GM23338 (cell line): ENCODE data around the gene THSD8.

Experiments
- EZH2 ChIP-seq: fragments of 200-600 bp; sonication (generic); IDR thresholded peaks from one replicate; pipeline ENCODE4 v1.8.0; 2017; ENCODE audit warnings: antibody characterized with exemption, mild to moderate bottlenecking, low read depth; ENCODE audit not compliant: unreplicated experiment
- EZH2phosphoT487 ChIP-seq: fragments of 200-600 bp; sonication (generic); IDR thresholded peaks from one replicate; pipeline ENCODE4 v1.8.1; 2018; ENCODE audit warnings: antibody characterized with exemption; ENCODE audit not compliant: unreplicated experiment
- POLR2AphosphoS5 ChIP-seq: IDR thresholded peaks from 2 replicates; pipeline ENCODE4 v1.6.1; 2016; ENCODE audit warnings: antibody characterized with exemption, low read depth
- TF ChIP-seq, protein P1 (sequence below), 2 experiments: fragments of 200-600 bp in 1 of 2; sonication (generic) in 1 of 2; conservative IDR thresholded peaks; 2 replicates each; pipeline versions ENCODE4 v1.5.1 to v1.6.1; 2016 to 2017; ENCODE audit warnings: antibody characterized with exemption in 2 of 2, low read depth in 2 of 2, mild to moderate bottlenecking in 2 of 2, moderate library complexity in 1 of 2
- TF ChIP-seq, protein P2 (sequence below): IDR thresholded peaks from one replicate; pipeline ENCODE4 v1.6.1; 2018; ENCODE audit warnings: antibody characterized with exemption; ENCODE audit not compliant: unreplicated experiment

DNA sequence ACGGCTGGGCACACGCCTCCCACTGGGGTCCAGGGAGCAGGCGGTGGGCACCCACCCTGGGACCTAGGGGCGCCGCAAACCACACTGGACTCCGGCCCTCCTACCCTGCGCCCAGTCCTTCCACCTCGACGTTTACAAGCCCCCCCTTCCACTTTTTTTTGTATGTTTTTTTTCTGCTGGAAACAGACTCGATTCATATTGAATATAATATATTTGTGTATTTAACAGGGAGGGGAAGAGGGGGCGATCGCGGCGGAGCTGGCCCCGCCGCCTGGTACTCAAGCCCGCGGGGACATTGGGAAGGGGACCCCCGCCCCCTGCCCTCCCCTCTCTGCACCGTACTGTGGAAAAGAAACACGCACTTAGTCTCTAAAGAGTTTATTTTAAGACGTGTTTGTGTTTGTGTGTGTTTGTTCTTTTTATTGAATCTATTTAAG is 9.0 kb upstream of the THSD8 start:
- TF ChIP-seq EZH2phosphoT487 = no peak
- TF ChIP-seq, protein P1, sequence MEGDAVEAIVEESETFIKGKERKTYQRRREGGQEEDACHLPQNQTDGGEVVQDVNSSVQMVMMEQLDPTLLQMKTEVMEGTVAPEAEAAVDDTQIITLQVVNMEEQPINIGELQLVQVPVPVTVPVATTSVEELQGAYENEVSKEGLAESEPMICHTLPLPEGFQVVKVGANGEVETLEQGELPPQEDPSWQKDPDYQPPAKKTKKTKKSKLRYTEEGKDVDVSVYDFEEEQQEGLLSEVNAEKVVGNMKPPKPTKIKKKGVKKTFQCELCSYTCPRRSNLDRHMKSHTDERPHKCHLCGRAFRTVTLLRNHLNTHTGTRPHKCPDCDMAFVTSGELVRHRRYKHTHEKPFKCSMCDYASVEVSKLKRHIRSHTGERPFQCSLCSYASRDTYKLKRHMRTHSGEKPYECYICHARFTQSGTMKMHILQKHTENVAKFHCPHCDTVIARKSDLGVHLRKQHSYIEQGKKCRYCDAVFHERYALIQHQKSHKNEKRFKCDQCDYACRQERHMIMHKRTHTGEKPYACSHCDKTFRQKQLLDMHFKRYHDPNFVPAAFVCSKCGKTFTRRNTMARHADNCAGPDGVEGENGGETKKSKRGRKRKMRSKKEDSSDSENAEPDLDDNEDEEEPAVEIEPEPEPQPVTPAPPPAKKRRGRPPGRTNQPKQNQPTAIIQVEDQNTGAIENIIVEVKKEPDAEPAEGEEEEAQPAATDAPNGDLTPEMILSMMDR (conservative IDR thresholded peaks at IDR 0.05; ENCODE audit: low read depth in 2 of 2) = no peak
- TF ChIP-seq POLR2AphosphoS5 = no peak
- TF ChIP-seq EZH2 = no peak
- TF ChIP-seq, protein P2, sequence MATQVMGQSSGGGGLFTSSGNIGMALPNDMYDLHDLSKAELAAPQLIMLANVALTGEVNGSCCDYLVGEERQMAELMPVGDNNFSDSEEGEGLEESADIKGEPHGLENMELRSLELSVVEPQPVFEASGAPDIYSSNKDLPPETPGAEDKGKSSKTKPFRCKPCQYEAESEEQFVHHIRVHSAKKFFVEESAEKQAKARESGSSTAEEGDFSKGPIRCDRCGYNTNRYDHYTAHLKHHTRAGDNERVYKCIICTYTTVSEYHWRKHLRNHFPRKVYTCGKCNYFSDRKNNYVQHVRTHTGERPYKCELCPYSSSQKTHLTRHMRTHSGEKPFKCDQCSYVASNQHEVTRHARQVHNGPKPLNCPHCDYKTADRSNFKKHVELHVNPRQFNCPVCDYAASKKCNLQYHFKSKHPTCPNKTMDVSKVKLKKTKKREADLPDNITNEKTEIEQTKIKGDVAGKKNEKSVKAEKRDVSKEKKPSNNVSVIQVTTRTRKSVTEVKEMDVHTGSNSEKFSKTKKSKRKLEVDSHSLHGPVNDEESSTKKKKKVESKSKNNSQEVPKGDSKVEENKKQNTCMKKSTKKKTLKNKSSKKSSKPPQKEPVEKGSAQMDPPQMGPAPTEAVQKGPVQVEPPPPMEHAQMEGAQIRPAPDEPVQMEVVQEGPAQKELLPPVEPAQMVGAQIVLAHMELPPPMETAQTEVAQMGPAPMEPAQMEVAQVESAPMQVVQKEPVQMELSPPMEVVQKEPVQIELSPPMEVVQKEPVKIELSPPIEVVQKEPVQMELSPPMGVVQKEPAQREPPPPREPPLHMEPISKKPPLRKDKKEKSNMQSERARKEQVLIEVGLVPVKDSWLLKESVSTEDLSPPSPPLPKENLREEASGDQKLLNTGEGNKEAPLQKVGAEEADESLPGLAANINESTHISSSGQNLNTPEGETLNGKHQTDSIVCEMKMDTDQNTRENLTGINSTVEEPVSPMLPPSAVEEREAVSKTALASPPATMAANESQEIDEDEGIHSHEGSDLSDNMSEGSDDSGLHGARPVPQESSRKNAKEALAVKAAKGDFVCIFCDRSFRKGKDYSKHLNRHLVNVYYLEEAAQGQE = no peak
